Upper lobe of right lung (tissue), 1 donor: ENCODE measurements around the gene FAM117B. TPM values are rescaled to one million over a fixed set of nuclear protein-coding genes. Genes with fewer than 3 reads are reported as not detected.
A peak's percentile ranks its signal among the peaks of the same experiment; 100 is the strongest.

Source experiments
- ATAC-seq: fragments of 200-7000 bp; cut with Tn5 transposase; one replicate; pipeline ENCODE4 v1.9.1; 2020; ENCODE audit warnings: mild to moderate bottlenecking, moderate library complexity
- DNase-seq: peaks from one replicate; pipeline ENCODE4 v3.0.0-alpha.2; 2020
- H3K27ac ChIP-seq: fragments of 200-600 bp; one replicate; pipeline ENCODE4 v1.8.0; 2022
- H3K27me3 ChIP-seq: fragments of 200-600 bp; one replicate; pipeline ENCODE4 v1.8.0; 2022; ENCODE audit warnings: mild to moderate bottlenecking
- H3K36me3 ChIP-seq: fragments of 200-600 bp; one replicate; pipeline ENCODE4 v1.8.0; 2022
- H3K4me1 ChIP-seq: fragments of 200-600 bp; one replicate; pipeline ENCODE4 v1.8.0; 2022
- H3K4me3 ChIP-seq: fragments of 200-600 bp; one replicate; pipeline ENCODE4 v1.8.0; 2022; ENCODE audit warnings: mild to moderate bottlenecking
- H3K9me3 ChIP-seq: fragments of 200-600 bp; one replicate; pipeline ENCODE4 v1.8.0; 2022
- CTCF ChIP-seq: fragments of 200-600 bp; IDR thresholded peaks from one replicate; pipeline ENCODE4 v1.8.0; 2022; ENCODE audit warnings: antibody characterized with exemption
- intact Hi-C: fragments of 100-400 bp; cut with DNase I; formaldehyde crosslinking; loops from one replicate; pipeline ENCODE4 v1.11.0; 2022
- total RNA-seq: library from RNA; stranded (reverse); fragmentation: NEBNext Ultra II Directional; extraction: Animal tissue kit (Norgen Biotek cat#: 25700); gene quantifications from one replicate; pipeline ENCODE4 v1.2.1, GENCODE V29; 2021
- donor health status: DM: no; HTN: yes; CAD: no; lungs with severe emphysema.

Gene FAM117B
- total RNA-seq, 1 donor from 2014 or later = 9.8 TPM

- Histone ChIP-seq H3K27ac (no peak overlapping the region), H3K9me3 (no peaks in the 10 kb centered on the region), H3K27me3 (no peaks in the 10 kb centered on the region), H3K36me3 (no peaks in the 10 kb centered on the region), H3K4me3 (no peak overlapping the region), H3K4me1 (no peaks in the 10 kb centered on the region)
- DNase-seq (no peak), ATAC-seq (no peak)
- no peak for TF ChIP-seq CTCF
- intact Hi-C loops = no loop called here
Measured at GRCh38 chr2:202610380-202610779, 24.4 kb upstream of the FAM117B start.

DNA sequence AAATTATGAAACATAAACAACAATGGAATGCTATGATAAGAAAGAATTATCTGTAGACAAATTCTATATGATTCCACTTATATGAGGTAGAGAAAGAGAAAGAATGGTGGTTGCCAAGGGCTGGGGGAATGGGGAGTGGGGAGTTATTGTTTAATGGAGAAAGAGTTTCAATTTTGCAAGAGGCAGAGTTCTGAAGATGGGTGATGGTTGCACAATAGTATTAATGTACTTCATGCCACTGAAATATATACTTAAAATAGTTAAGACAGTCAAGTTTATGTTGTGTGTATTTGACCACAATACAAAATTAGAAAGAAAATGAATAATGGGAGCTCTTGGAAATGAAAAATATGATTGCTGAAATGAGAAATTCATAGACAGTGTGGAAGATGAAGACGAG lies 22.6 kb upstream of the FAM117B start:
- no peaks in the 10 kb centered on the region for H3K27me3 ChIP-seq
- H3K4me3 ChIP-seq = no peak overlapping the region
- ATAC-seq (no peak), DNase-seq (no peak)
- no peak overlapping the region for H3K27ac ChIP-seq
- TF ChIP-seq CTCF = no peak
- no peaks in the 10 kb centered on the region for H3K36me3 ChIP-seq
- intact Hi-C loops = no loop called here
- H3K9me3 ChIP-seq = no peaks in the 10 kb centered on the region
- no peaks in the 10 kb centered on the region for H3K4me1 ChIP-seq

GRCh38 chr2:202613479-202613878 lies 21.3 kb upstream of the FAM117B start:
- no peaks in the 10 kb centered on the region for H3K27me3 ChIP-seq
- intact Hi-C loops = no loop called here
- no peak overlapping the region for H3K4me3 ChIP-seq
- H3K27ac ChIP-seq = no peak overlapping the region
- no peaks in the 10 kb centered on the region for H3K4me1 ChIP-seq
- TF ChIP-seq CTCF = no peak
- no peak for ATAC-seq
- no peaks in the 10 kb centered on the region for H3K9me3 ChIP-seq
- DNase-seq = no peak
- no peaks in the 10 kb centered on the region for H3K36me3 ChIP-seq

DNA sequence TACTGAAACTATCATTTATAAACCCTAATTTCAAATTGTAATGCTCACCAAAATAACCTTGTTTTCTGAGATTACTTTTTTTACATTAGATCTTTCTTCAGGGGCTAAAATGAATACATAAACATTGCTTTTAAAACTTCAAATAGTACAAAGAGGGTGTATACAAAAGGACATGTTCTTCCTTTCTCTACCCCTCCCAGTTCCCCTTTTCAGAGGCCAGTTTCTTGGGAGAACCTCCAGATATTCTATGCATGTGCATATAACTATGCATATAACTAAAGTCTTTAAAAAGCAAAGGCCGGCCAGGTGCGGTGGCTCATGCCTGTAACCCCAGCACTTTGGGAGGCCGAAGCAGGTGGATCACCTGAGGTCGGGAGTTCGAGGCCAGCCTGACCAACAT lies 10.6 kb upstream of the FAM117B start:
- Histone ChIP-seq H3K4me3 (no peak overlapping the region), H3K4me1 (no peaks in the 10 kb centered on the region), H3K27ac (no peak overlapping the region), H3K9me3 (no peaks in the 10 kb centered on the region), H3K27me3 (no peaks in the 10 kb centered on the region), H3K36me3 (no peaks in the 10 kb centered on the region)
- DNase-seq (no peak), ATAC-seq (peak; percentile 53)
- TF ChIP-seq CTCF = no peak
- intact Hi-C loops = no loop called here

DNA sequence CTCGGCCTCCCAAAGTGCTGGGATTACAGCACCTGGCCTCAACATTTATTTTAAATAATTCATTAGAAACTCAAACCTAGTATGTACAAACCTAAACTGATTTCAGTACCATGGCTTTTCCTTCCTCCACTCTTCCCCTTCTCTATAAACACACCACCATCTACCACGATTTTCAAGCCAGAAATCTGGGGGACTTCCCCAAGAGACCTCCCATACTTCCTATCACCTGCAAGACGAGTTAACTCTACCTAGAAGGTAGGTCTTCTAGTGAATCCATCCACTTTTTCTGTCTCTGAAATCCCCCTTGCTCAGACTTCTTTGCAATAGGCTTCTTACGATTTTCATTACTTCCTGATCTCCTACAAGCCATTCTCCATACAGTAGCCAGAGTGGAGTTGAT lies 7.7 kb upstream of the FAM117B start:
- Histone ChIP-seq H3K27ac (no peak overlapping the region), H3K4me3 (no peak overlapping the region), H3K4me1 (no peaks in the 10 kb centered on the region), H3K9me3 (no peaks in the 10 kb centered on the region), H3K27me3 (no peaks in the 10 kb centered on the region), H3K36me3 (no peaks in the 10 kb centered on the region)
- DNase-seq (no peak), ATAC-seq (no peak)
- intact Hi-C loops = no loop called here
- TF ChIP-seq CTCF = no peak

DNA sequence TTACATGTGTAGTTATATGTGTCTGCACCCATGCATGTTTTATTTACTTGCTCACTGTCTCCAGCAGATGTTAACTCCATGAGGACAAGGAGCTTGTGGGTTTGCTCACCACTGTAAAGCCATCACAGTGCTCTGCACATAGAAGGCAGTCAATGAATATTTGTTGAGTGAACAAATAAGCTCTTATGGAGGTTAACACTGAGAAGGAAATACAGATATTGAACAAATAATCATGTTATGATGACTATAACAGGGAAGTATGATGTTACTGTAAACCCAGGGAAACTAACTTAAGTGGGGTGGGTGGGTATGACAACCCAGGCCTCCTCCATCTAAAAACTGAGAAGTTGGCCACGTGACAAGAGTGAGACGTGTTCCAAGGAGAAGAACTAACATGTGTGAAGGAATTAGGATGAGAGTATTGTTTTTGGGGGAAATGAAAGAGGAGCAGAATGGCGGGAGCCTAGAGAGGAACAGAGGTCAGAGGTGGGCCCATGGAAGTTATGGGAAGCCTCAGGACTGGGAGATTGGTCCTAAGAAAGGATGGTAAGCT lies 6.0 kb upstream of the FAM117B start:
- Histone ChIP-seq H3K27ac (no peak overlapping the region), H3K27me3 (no peaks in the 10 kb centered on the region), H3K36me3 (no peaks in the 10 kb centered on the region), H3K9me3 (no peaks in the 10 kb centered on the region), H3K4me3 (no peak overlapping the region), H3K4me1 (no peaks in the 10 kb centered on the region)
- no peak for TF ChIP-seq CTCF
- ATAC-seq (peak; percentile 41), DNase-seq (no peak)
- intact Hi-C loops = no loop called here
